GM12875 (cell line): Measurements from ENCODE around the gene SYCP2.

Experiments
- H3K4me3 ChIP-seq: one replicate; pipeline ENCODE4 v1.5.1; 2011; ENCODE audit warnings: low read depth, low read length, control low read depth
- TF ChIP-seq, protein P1 (sequence below): IDR thresholded peaks from 2 replicates; pipeline ENCODE4 v1.5.1; 2011; ENCODE audit warnings: low read depth, mild to moderate bottlenecking, control low read depth, inconsistent platforms, low read length, moderate library complexity, borderline replicate concordance; ENCODE audit not compliant: insufficient read depth

Gene SYCP2

GRCh38 chr20:59831916-59832270 is 101.5 kb downstream of the SYCP2 start:
- TF ChIP-seq, protein P1, sequence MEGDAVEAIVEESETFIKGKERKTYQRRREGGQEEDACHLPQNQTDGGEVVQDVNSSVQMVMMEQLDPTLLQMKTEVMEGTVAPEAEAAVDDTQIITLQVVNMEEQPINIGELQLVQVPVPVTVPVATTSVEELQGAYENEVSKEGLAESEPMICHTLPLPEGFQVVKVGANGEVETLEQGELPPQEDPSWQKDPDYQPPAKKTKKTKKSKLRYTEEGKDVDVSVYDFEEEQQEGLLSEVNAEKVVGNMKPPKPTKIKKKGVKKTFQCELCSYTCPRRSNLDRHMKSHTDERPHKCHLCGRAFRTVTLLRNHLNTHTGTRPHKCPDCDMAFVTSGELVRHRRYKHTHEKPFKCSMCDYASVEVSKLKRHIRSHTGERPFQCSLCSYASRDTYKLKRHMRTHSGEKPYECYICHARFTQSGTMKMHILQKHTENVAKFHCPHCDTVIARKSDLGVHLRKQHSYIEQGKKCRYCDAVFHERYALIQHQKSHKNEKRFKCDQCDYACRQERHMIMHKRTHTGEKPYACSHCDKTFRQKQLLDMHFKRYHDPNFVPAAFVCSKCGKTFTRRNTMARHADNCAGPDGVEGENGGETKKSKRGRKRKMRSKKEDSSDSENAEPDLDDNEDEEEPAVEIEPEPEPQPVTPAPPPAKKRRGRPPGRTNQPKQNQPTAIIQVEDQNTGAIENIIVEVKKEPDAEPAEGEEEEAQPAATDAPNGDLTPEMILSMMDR: no peak
- H3K4me3 ChIP-seq: no peak overlapping the region

GRCh38 chr20:59831024-59831915 is 102.2 kb downstream of the SYCP2 start:
- no peak overlapping the region for H3K4me3 ChIP-seq
- TF ChIP-seq, protein P1: no peak

GRCh38 chr20:59830665-59831023 is 102.8 kb downstream of the SYCP2 start:
- no peak overlapping the region for H3K4me3 ChIP-seq

DNA sequence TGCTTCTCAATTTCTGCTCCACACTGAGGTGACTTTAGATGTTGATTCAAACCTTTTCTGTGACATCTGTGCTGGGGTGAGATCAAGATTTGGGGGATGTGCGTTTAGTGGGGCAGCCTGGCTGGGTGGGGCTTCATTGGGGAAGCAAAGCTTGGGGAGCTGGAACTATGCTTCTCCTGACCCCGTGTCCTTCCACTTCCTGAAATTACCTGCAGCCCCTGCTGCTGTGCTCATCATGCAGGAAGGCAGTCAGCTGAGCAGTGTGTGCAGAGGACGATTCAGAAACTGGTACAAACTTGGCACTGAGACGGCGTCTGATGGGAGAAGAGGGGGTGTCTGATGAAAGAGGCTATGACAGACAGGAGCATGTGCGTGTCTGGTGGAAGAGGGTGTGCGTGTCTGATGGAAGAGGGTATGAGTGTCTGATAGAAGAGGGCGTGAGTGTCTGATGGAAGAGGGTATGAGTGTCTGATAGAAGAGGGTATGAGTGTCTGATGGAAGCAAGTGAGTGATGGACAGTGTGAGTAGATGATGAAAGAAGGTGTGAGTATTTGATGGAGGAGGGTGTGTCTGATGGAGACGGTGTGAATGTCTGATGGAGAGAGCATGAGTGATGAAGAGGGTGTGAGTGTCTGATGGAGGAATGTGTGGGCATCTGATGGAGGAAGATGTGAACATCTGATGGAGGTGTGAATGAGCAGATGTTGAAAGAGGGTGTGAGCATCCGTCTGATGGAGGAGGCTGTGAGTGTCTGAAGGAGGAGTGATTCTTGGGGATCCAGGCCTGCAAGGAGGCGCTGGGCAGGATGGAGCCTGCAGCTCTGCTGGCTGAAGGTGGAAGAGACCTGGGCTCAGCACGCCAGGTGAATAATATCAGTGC is 103.4 kb downstream of the SYCP2 start:
- no peak overlapping the region for H3K4me3 ChIP-seq
- TF ChIP-seq, protein P1: no peak

More at GRCh38 chr20:59830665-59831023, 102.8 kb downstream of the SYCP2 start:
- TF ChIP-seq, protein P1: no peak

DNA sequence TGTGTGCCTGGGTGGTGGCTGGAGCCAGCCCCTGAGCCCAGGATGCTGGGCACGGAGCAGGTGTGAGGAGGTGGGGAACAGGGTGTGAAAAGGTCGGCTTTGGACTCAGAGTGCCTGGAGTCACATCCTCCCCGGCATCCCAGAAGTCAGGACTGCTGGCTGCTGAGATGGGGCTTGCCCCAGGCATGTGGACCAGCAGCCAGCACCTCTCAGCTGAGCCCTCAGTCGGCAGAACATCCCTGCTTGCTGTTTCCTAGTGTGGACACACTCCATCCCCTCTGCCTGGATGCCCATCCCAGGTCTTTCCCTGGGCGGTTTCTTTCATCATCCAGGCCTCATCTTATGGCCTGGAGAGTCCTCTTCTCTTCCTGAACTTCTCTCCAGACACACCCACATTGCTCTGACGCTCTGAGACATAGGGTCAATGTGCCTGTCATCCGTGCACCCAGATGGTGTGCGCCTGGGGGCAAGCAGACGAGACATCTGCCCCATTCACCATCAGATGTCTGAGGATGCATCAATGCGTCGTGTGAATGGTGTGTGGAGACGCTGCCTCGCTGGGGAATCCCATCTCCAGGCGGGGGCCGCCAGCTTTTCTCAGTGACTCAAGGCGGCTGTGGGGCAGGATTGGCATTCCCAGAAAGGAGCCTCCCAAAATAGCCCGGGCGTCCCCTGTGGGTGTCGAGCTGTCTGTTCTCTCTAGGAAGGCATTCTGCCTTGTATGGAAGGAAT is 104.2 kb downstream of the SYCP2 start:
- no peak overlapping the region for H3K4me3 ChIP-seq
- TF ChIP-seq, protein P1: no peak

GRCh38 chr20:59828125-59829053 is 105.0 kb downstream of the SYCP2 start:
- no peak overlapping the region for H3K4me3 ChIP-seq
- TF ChIP-seq, protein P1: no peak
